GM12878 (cell line): ENCODE results near the gene CGN. TPM values are rescaled to one million over a fixed set of nuclear protein-coding genes. Genes with fewer than 3 reads are reported as not detected.

Experiments
- MAX ChIP-seq: IDR thresholded peaks from 2 replicates; pipeline ENCODE4 v1.6.1; 2012; ENCODE audit warnings: low read depth, low read length, improper control_type of control experiment
- MYC ChIP-seq: IDR thresholded peaks from 2 replicates; pipeline ENCODE4 v1.6.1; 2011; ENCODE audit warnings: mild to moderate bottlenecking, low read length, moderate library complexity, inconsistent platforms; ENCODE audit not compliant: insufficient read depth, insufficient replicate concordance, insufficient read length, severe bottlenecking
- NFYB ChIP-seq: IDR thresholded peaks from 2 replicates; pipeline ENCODE4 v1.6.1; 2011; ENCODE audit warnings: low read depth, mild to moderate bottlenecking, low read length, improper control_type of control experiment, moderate library complexity; ENCODE audit not compliant: insufficient read depth
- NR2C2 ChIP-seq: IDR thresholded peaks from 2 replicates; pipeline ENCODE4 v1.6.1; 2011; ENCODE audit warnings: borderline replicate concordance, low read depth; ENCODE audit not compliant: control insufficient read depth, insufficient read length
- NR2F1 ChIP-seq: fragments of 450-650 bp; conservative IDR thresholded peaks from 2 replicates; pipeline ENCODE4 v1.6.1; 2017; ENCODE audit warnings: mild to moderate bottlenecking
- PML ChIP-seq: IDR thresholded peaks from 2 replicates; pipeline ENCODE4 v1.6.1; 2012; ENCODE audit warnings: low read length, inconsistent platforms
- POLR2A ChIP-seq: IDR thresholded peaks from 2 replicates; pipeline ENCODE4 v1.6.1; 2011; ENCODE audit warnings: low read depth, mild to moderate bottlenecking, low read length
- PRDM15 ChIP-seq: fragments of 450-650 bp; formaldehyde crosslinking; IDR thresholded peaks from 2 replicates; pipeline ENCODE4 v1.4.0; 2020; ENCODE audit warnings: mild to moderate bottlenecking, moderate library complexity
- SIX5 ChIP-seq: IDR thresholded peaks from 2 replicates; pipeline ENCODE4 v1.6.1; 2011; ENCODE audit warnings: mild to moderate bottlenecking, low read depth, low read length, moderate library complexity; ENCODE audit not compliant: severe bottlenecking
- SUPT20H ChIP-seq: IDR thresholded peaks from 2 replicates; pipeline ENCODE4 v1.6.1; 2011; ENCODE audit warnings: low read depth, mild to moderate bottlenecking, low read length, moderate library complexity, borderline replicate concordance; ENCODE audit not compliant: control insufficient read depth
- TCF7 ChIP-seq: IDR thresholded peaks from 2 replicates; pipeline ENCODE4 v1.6.1; 2014; ENCODE audit warnings: antibody characterized with exemption, borderline replicate concordance
- polyA plus RNA-seq, 11 experiments: library from polyadenylated mRNA; depleted of rRNA in 4 of 11; unstranded in 6 of 11; stranded (reverse) in 5 of 11; fragments of >200 nt; fragmentation: Nextera tagmentation in 4 of 11; fragmentation: Illumina TruSeq in 1 of 11; extraction: Ambion mirVana in 4 of 11; extraction: Trizol in 1 of 11; gene quantifications; 1 replicate in 1 of 11; 2 replicates in 10 of 11; pipeline versions ENCODE4 v1.2.1 to v1.2.3, GENCODE V29; 2011 to 2016; ENCODE audit warnings: inconsistent platforms in 2 of 11, missing spikeins in 2 of 11, low read depth in 1 of 11
- total RNA-seq, 4 experiments: library from RNA; depleted of rRNA in 3 of 4; stranded (reverse); fragments of >200 nt in 3 of 4; fragmentation: Illumina TruSeq in 1 of 4; extraction: Trizol in 1 of 4; gene quantifications; 2 replicates each; pipeline versions ENCODE4 v1.2.1 to v1.2.3, GENCODE V29; 2013 to 2021

Gene CGN
- total and polyA plus RNA-seq, 10 of the 15 experiments (the other 5 are each of a cell fraction or from before 2014, with no cell fraction given) = 0.11 to 6.5 (median 3.4) TPM

GRCh38 chr1:151510614-151510956 is 602 bp upstream of the CGN start (continued):
- TF ChIP-seq TCF7 = no peak
- no peak for TF ChIP-seq NR2C2
- TF ChIP-seq POLR2A = no peak
- no peak for TF ChIP-seq PML
- TF ChIP-seq PRDM15 (CRISPR knock-in tag) = no peak
- no peak for TF ChIP-seq SUPT20H
- no peak for TF ChIP-seq MYC
- TF ChIP-seq MAX = no peak
- TF ChIP-seq NFYB = no peak
- TF ChIP-seq NR2F1 = no peak
- TF ChIP-seq SIX5 = no peak
